ENCODE measurements around the gene SNTG2.

- TF ChIP-seq POLR2A (IDR thresholded peaks at IDR 0.05): no peak
- TF ChIP-seq, protein P1, sequence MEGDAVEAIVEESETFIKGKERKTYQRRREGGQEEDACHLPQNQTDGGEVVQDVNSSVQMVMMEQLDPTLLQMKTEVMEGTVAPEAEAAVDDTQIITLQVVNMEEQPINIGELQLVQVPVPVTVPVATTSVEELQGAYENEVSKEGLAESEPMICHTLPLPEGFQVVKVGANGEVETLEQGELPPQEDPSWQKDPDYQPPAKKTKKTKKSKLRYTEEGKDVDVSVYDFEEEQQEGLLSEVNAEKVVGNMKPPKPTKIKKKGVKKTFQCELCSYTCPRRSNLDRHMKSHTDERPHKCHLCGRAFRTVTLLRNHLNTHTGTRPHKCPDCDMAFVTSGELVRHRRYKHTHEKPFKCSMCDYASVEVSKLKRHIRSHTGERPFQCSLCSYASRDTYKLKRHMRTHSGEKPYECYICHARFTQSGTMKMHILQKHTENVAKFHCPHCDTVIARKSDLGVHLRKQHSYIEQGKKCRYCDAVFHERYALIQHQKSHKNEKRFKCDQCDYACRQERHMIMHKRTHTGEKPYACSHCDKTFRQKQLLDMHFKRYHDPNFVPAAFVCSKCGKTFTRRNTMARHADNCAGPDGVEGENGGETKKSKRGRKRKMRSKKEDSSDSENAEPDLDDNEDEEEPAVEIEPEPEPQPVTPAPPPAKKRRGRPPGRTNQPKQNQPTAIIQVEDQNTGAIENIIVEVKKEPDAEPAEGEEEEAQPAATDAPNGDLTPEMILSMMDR (IDR thresholded peaks at IDR 0.05): no peak
These were observed 294.5 kb downstream of the SNTG2 start for GRCh38 chr2:1245193-1245592.
